IMR-90 (cell line): ENCODE results near the gene TFB1M. TPM values are rescaled to one million over a fixed set of nuclear protein-coding genes. Genes with fewer than 3 reads are reported as not detected.

ENCODE experiments used
- ATAC-seq: fragments of 200-7000 bp; cut with Tn5 transposase; 2 replicates; pipeline ENCODE4 v1.9.1; 2020; ENCODE audit warnings: low read depth, mild to moderate bottlenecking, moderate library complexity
- BruUV-seq: library from RNA; stranded (reverse); fragments of 400-500 nt; replicated peaks from 2 replicates; lab custom pipeline; 2021; lab: Mats Ljungman, UMichigan
- CTCF ChIA-PET: fragments of 300-600 bp; formaldehyde crosslinking; extraction: SDS; loops from one replicate; lab custom pipeline; 2021; ENCODE audit warnings: antibody characterized with exemption; lab: Yijun Ruan, JAX
- POLR2A ChIA-PET: fragments of 300-600 bp; sonication (Branson Sonifier 250); formaldehyde crosslinking; loops from one replicate; lab custom pipeline; 2022; ENCODE audit warnings: antibody characterized with exemption; ENCODE audit not compliant: unreplicated experiment; lab: Charles Lee
- DNase-seq: peaks from one replicate; pipeline ENCODE4 v3.0.0; 2013
- H2AFZ ChIP-seq: replicated peaks from 2 replicates; pipeline ENCODE3; 2013; ENCODE audit warnings: low read length, mild to moderate bottlenecking; ENCODE audit not compliant: poor library complexity
- H2AK5ac ChIP-seq: 2 replicates; pipeline ENCODE4 v1.6.1; 2013; ENCODE audit warnings: low read depth, low read length, inconsistent platforms
- H2AK9ac ChIP-seq: replicated peaks from 2 replicates; pipeline ENCODE3; 2013; ENCODE audit warnings: mild to moderate bottlenecking, low read depth, low read length, moderate library complexity; ENCODE audit not compliant: poor library complexity
- H2BK120ac ChIP-seq: 2 replicates; pipeline ENCODE4 v1.6.1; 2013; ENCODE audit warnings: low read depth, low read length, inconsistent platforms
- H2BK15ac ChIP-seq: 3 replicates; pipeline ENCODE4 v1.6.1; 2013; ENCODE audit warnings: low read depth, low read length, inconsistent platforms
- H2BK20ac ChIP-seq: 2 replicates; pipeline ENCODE4 v1.6.1; 2013; ENCODE audit warnings: low read depth, mild to moderate bottlenecking, inconsistent platforms, low read length, moderate library complexity
- H2BK5ac ChIP-seq: 2 replicates; pipeline ENCODE4 v1.6.1; 2013; ENCODE audit warnings: mild to moderate bottlenecking, low read depth, low read length, inconsistent platforms; ENCODE audit not compliant: poor library complexity, severe bottlenecking
- H3K14ac ChIP-seq: replicated peaks from 2 replicates; pipeline ENCODE4 v1.6.1; 2013; ENCODE audit warnings: low read depth, low read length, inconsistent platforms
- H3K18ac ChIP-seq: 2 replicates; pipeline ENCODE4 v1.6.1; 2013; ENCODE audit warnings: low read depth, low read length, control low read depth
- H3K23ac ChIP-seq: 2 replicates; pipeline ENCODE4 v1.6.1; 2013; ENCODE audit warnings: low read depth, low read length, inconsistent platforms
- H3K27ac ChIP-seq: 2 replicates; pipeline ENCODE4 v1.5.1; 2013; ENCODE audit warnings: mild to moderate bottlenecking, control low read depth, low read length; ENCODE audit not compliant: insufficient read depth
- H3K27me3 ChIP-seq: 2 replicates; pipeline ENCODE4 v1.6.1; 2013; ENCODE audit warnings: low read length; ENCODE audit not compliant: control insufficient read depth, insufficient read depth
- H3K36me3 ChIP-seq: 2 replicates; pipeline ENCODE4 v1.6.1; 2013; ENCODE audit warnings: low read length, mixed read lengths; ENCODE audit not compliant: control insufficient read depth, insufficient read depth
- H3K4ac ChIP-seq: 2 replicates; pipeline ENCODE4 v1.6.1; 2013; ENCODE audit warnings: low read depth, low read length, inconsistent platforms
- H3K4me1 ChIP-seq: 2 replicates; pipeline ENCODE4 v1.6.1; 2013; ENCODE audit warnings: low read length, mixed read lengths; ENCODE audit not compliant: control insufficient read depth, insufficient read depth
- H3K4me2 ChIP-seq: 2 replicates; pipeline ENCODE4 v1.6.1; 2013; ENCODE audit warnings: low read depth, mild to moderate bottlenecking, control low read depth, low read length, moderate library complexity
- H3K4me3 ChIP-seq: 2 replicates; pipeline ENCODE4 v1.5.1; 2013; ENCODE audit warnings: low read depth, mild to moderate bottlenecking, control low read depth, low read length, moderate library complexity; ENCODE audit not compliant: insufficient read depth
- H3K56ac ChIP-seq: 2 replicates; pipeline ENCODE4 v1.6.1; 2013; ENCODE audit warnings: low read length, inconsistent platforms; ENCODE audit not compliant: insufficient read depth; ENCODE audit errors: extremely low read depth
- H3K79me1 ChIP-seq, 2 experiments: 2 replicates each; pipeline ENCODE4 v1.6.1; 2013; ENCODE audit warnings: low read length in 2 of 2, inconsistent platforms in 1 of 2, low read depth in 1 of 2
- H3K9ac ChIP-seq: 2 replicates; pipeline ENCODE4 v1.6.1; 2013; ENCODE audit warnings: low read depth, low read length, control low read depth
- H3K9me1 ChIP-seq: 2 replicates; pipeline ENCODE4 v1.6.1; 2013; ENCODE audit warnings: low read length, inconsistent platforms; ENCODE audit not compliant: insufficient read depth
- H3K9me3 ChIP-seq: 2 replicates; pipeline ENCODE4 v1.6.1; 2013; ENCODE audit warnings: low read length; ENCODE audit not compliant: control insufficient read depth, insufficient read depth
- H4K20me1 ChIP-seq: 2 replicates; pipeline ENCODE4 v1.6.1; 2013; ENCODE audit warnings: low read length, inconsistent platforms; ENCODE audit not compliant: insufficient read depth
- H4K5ac ChIP-seq: 2 replicates; pipeline ENCODE4 v1.6.1; 2013; ENCODE audit warnings: mild to moderate bottlenecking, low read depth, low read length, control low read depth
- H4K8ac ChIP-seq, 2 experiments: 2 replicates each; pipeline ENCODE4 v1.6.1; 2013; ENCODE audit warnings: low read depth in 2 of 2, low read length in 2 of 2, control low read depth in 1 of 2, inconsistent platforms in 1 of 2
- H4K91ac ChIP-seq: 2 replicates; pipeline ENCODE4 v1.6.1; 2013; ENCODE audit warnings: low read depth, low read length, inconsistent platforms; ENCODE audit not compliant: insufficient read depth
- MAFK ChIP-seq: IDR thresholded peaks from 2 replicates; pipeline ENCODE4 v1.6.1; 2012; ENCODE audit warnings: low read depth, low read length, improper control_type of control experiment
- MAZ ChIP-seq: IDR thresholded peaks from 2 replicates; pipeline ENCODE4 v1.6.1; 2012; ENCODE audit warnings: low read depth, mild to moderate bottlenecking, low read length, improper control_type of control experiment, moderate library complexity, borderline replicate concordance
- NFE2L2 ChIP-seq: fragments of 150-350 bp; IDR thresholded peaks from 2 replicates; pipeline ENCODE4 v1.6.1; 2016; ENCODE audit warnings: low read depth, mild to moderate bottlenecking, low read length
- WGBS, 2 experiments: methylation state at CpG; one replicate each; pipeline versions ENCODE4 v1.1.5 to v1.1.7; 2013; ENCODE audit warnings: missing lambda C conversion rate in 2 of 2; ENCODE audit not compliant: insufficient read length in 1 of 2; ENCODE audit errors: extremely low coverage in 2 of 2; 5-methylcytosine and 5-hydroxymethylcytosine counted together
- dilution Hi-C: fragments of 300-500 bp; cut with HindIII; formaldehyde crosslinking; loops from one replicate; pipeline ENCODE4 v1.14.3; 2018; ENCODE audit warnings: low sequenced_read_pairs; ENCODE audit not compliant: unreplicated experiment
- in situ Hi-C: fragments of 300-500 bp; cut with MboI; formaldehyde crosslinking; loops from 3 replicates; pipeline ENCODE4 v1.14.3; 2019; ENCODE audit warnings: low sequenced_read_pairs, inconsistent platforms, mixed read lengths
- intact Hi-C: fragments of 100-400 bp; cut with micrococcal nuclease; formaldehyde crosslinking; loops from 2 replicates; pipeline ENCODE4 v1.10.0; 2022
- polyA plus RNA-seq, 3 experiments: library from polyadenylated mRNA; depleted of rRNA; stranded (reverse); fragments of >200 nt; gene quantifications; 2 replicates each; pipeline ENCODE4 v1.2.3, GENCODE V29; 2012; ENCODE audit warnings: low replicate concordance in 1 of 3
- total RNA-seq: library from RNA; depleted of rRNA; stranded (reverse); fragments of >200 nt; gene quantifications from 2 replicates; pipeline ENCODE4 v1.2.3, GENCODE V29; 2012
- TF ChIP-seq, protein P1 (sequence below): fragments of 150-350 bp; IDR thresholded peaks from 2 replicates; pipeline ENCODE4 v1.6.1; 2017; ENCODE audit warnings: mild to moderate bottlenecking, antibody characterized with exemption, low read length, low read depth

Gene TFB1M
- total and polyA plus RNA-seq, 2 of the 4 experiments (the other 2 are of a cell fraction), result 18.1 to 22.4 TPM

DNA sequence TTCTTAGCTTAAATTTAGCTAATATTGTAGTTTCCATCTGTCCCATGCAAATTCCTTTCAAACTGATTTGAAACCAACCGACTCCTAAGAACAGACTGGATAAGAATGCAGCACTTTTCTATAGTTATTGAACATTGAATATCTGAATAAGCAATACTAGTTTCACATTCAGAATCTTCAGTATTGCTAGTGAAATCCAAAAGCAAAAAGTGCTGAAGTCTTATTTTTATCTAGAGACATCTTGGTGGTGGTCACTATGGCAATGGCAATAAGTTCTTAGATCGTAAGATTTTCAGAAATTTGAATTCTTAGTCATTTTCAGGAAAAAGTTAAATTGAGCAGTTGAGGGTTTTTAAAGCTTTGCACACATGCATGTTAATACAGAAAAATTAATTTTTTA is 2.7 kb downstream of the TFB1M start:
- in situ Hi-C loops (no loop called here), intact Hi-C loops (loop anchor here (5.0 kb wide), 2 partner anchors 384 to 439 kb away; no protein-coding TSS in a partner anchor), dilution Hi-C loops (no loop called here)
- Histone ChIP-seq H4K8ac (0 out of 4 replicates have a peak overlapping the region, but pooled peaks of 1 of the 2 experiments have one; percentile 3), H2AK5ac (no peak overlapping the region), H3K18ac (no peak overlapping the region; the same call in 1 of the 2 replicates), H2AFZ (no peak overlapping the region), H3K27me3 (no peaks in the 10 kb centered on the region), H4K91ac (no peak overlapping the region), H4K5ac (no peak overlapping the region), H3K56ac (no peak overlapping the region), H2BK120ac (peak overlapping the region; percentile 26), H3K14ac (no peak overlapping the region), H3K27ac (no peak overlapping the region), H4K20me1 (no peaks in the 10 kb centered on the region), H3K9me3 (no peaks in the 10 kb centered on the region), H3K9me1 (no peaks in the 10 kb centered on the region; the same call in none of the 2 replicates), H3K4ac (no peak overlapping the region; the same call in 1 of the 2 replicates), H3K4me1 (peaks cover 6% of the 10 kb centered on the region), H2BK20ac (0 out of 2 replicates have a peak overlapping the region, but pooled peaks have one; percentile 13), H3K4me2 (peak overlapping the region; percentile 8; the same call in 1 of the 2 replicates), H2AK9ac (no peak overlapping the region), H3K23ac (no peak overlapping the region), H2BK15ac (no peak overlapping the region), H3K36me3 (peaks cover 2% of the 10 kb centered on the region; the same call in 1 of the 2 replicates), H3K4me3 (no peak overlapping the region), H3K9ac (no peak overlapping the region), H3K79me1 (peaks cover 29 to 42% of the 10 kb centered on the region in 2 experiments), H2BK5ac (peak overlapping the region; percentile 48)
- no CpG with 5 or more reads among the region's 2 CpGs for WGBS, 2 experiments
- TF ChIP-seq NFE2L2 (no peak), MAZ (no peak), MAFK (no peak)
- TF ChIP-seq, protein P1, sequence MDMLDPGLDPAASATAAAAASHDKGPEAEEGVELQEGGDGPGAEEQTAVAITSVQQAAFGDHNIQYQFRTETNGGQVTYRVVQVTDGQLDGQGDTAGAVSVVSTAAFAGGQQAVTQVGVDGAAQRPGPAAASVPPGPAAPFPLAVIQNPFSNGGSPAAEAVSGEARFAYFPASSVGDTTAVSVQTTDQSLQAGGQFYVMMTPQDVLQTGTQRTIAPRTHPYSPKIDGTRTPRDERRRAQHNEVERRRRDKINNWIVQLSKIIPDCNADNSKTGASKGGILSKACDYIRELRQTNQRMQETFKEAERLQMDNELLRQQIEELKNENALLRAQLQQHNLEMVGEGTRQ, result no peak
- ChIA-PET CTCF (interaction anchor here (1.1 kb wide), 1 partner anchor 443 kb away, joined by 3 read pairs; no protein-coding TSS in a partner anchor), POLR2A (no interaction called here)
- no peak for ATAC-seq
- DNase-seq, result no peak
- no TSS peak for BruUV-seq
